HepG2 (cell line): ENCODE measurements around the gene ATP11A. TPM values are rescaled to one million over a fixed set of nuclear protein-coding genes. Genes with fewer than 3 reads are reported as not detected.

Experiments
- ARNT ChIP-seq: fragments of 450-650 bp; IDR thresholded peaks from 2 replicates; pipeline ENCODE4 v1.6.1; 2017
- ASH2L ChIP-seq: fragments of 300-600, 200-600 bp; sonication (generic); IDR thresholded peaks from 2 replicates; pipeline ENCODE4 v1.7.0; 2017; ENCODE audit warnings: low read depth, mild to moderate bottlenecking, moderate library complexity, mixed read lengths, low read length; ENCODE audit not compliant: insufficient read length
- ETV5 ChIP-seq: IDR thresholded peaks from 2 replicates; pipeline ENCODE4 v1.6.1; 2018; ENCODE audit warnings: missing biosample characterization, missing genetic modification reagents, inconsistent platforms, borderline replicate concordance
- IRF2 ChIP-seq: IDR thresholded peaks from 2 replicates; pipeline ENCODE4 v1.6.1; 2018; ENCODE audit warnings: missing genetic modification reagents, missing compliant biosample characterization
- KDM4B ChIP-seq: sonication (generic); formaldehyde crosslinking; IDR thresholded peaks from 2 replicates; pipeline ENCODE4 v1.4.0; 2020; ENCODE audit warnings: missing genetic modification reagents
- PRPF4 ChIP-seq: fragments of 200-400 bp; formaldehyde crosslinking; IDR thresholded peaks from 2 replicates; pipeline ENCODE4 v1.6.1; 2016; ENCODE audit warnings: low read length, low read depth; ENCODE audit not compliant: poor library complexity, severe bottlenecking
- SOX13 ChIP-seq, 3 experiments: fragments of 450-650 bp in 1 of 3; sonication (generic) in 1 of 3; formaldehyde crosslinking in 1 of 3; IDR thresholded peaks in 2 of 3; conservative IDR thresholded peaks in 1 of 3; 2 replicates each; pipeline versions ENCODE4 v1.5.0 to v1.6.1; 2016 to 2020; ENCODE audit warnings: antibody characterized with exemption in 1 of 3, mild to moderate bottlenecking in 1 of 3, missing compliant biosample characterization in 1 of 3, missing genetic modification reagents in 1 of 3, moderate library complexity in 1 of 3
- SP4 ChIP-seq: sonication (generic); formaldehyde crosslinking; IDR thresholded peaks from 2 replicates; pipeline ENCODE4 v1.8.1; 2023; ENCODE audit warnings: mild to moderate bottlenecking, missing genetic modification reagents
- ZFP62 ChIP-seq: sonication (generic); formaldehyde crosslinking; IDR thresholded peaks from 2 replicates; pipeline ENCODE4 v1.4.0; 2020; ENCODE audit warnings: missing genetic modification reagents
- ZNF124 ChIP-seq: sonication (generic); formaldehyde crosslinking; IDR thresholded peaks from 2 replicates; pipeline ENCODE4 v1.4.0; 2020; ENCODE audit warnings: missing genetic modification reagents
- ZNF225 ChIP-seq: sonication (generic); formaldehyde crosslinking; IDR thresholded peaks from 2 replicates; pipeline ENCODE4 v1.4.0; 2020; ENCODE audit warnings: mild to moderate bottlenecking, missing genetic modification reagents
- ZNF30 ChIP-seq: sonication (generic); formaldehyde crosslinking; IDR thresholded peaks from 2 replicates; pipeline ENCODE4 v1.5.0; 2020; ENCODE audit warnings: mild to moderate bottlenecking, missing genetic modification reagents
- ZNF318 ChIP-seq: sonication (generic); formaldehyde crosslinking; IDR thresholded peaks from 2 replicates; pipeline ENCODE4 v1.4.0; 2020; ENCODE audit warnings: mild to moderate bottlenecking, missing genetic modification reagents
- ZNF343 ChIP-seq: sonication (generic); formaldehyde crosslinking; IDR thresholded peaks from 2 replicates; pipeline ENCODE4 v1.4.0; 2020; ENCODE audit warnings: mild to moderate bottlenecking, missing genetic modification reagents
- ZNF350 ChIP-seq: sonication (generic); formaldehyde crosslinking; IDR thresholded peaks from 2 replicates; pipeline ENCODE4 v1.4.0; 2020; ENCODE audit warnings: mild to moderate bottlenecking, low read depth, missing genetic modification reagents, borderline replicate concordance
- ZNF501 ChIP-seq: sonication (generic); formaldehyde crosslinking; IDR thresholded peaks from 2 replicates; pipeline ENCODE4 v1.5.1; 2020; ENCODE audit warnings: mild to moderate bottlenecking, moderate library complexity, missing genetic modification reagents
- ZNF557 ChIP-seq: sonication (generic); formaldehyde crosslinking; IDR thresholded peaks from 2 replicates; pipeline ENCODE4 v1.4.0; 2020; ENCODE audit warnings: missing genetic modification reagents
- ZNF589 ChIP-seq: sonication (generic); formaldehyde crosslinking; conservative IDR thresholded peaks from 2 replicates; pipeline ENCODE4 v1.8.0; 2022; ENCODE audit warnings: mild to moderate bottlenecking, moderate library complexity, missing genetic modification reagents
- polyA plus RNA-seq, 8 experiments: library from polyadenylated mRNA; depleted of rRNA in 3 of 8; stranded (reverse) in 7 of 8; unstranded in 1 of 8; fragments of >200 nt; fragmentation: Illumina TruSeq in 4 of 8; extraction: Trizol in 4 of 8; gene quantifications; 2 replicates each; pipeline versions ENCODE4 v1.2.1 to v1.2.3, GENCODE V29; 2011 to 2016; ENCODE audit warnings: low read depth in 4 of 8, missing spikeins in 1 of 8, mixed read lengths in 1 of 8; ENCODE audit not compliant: insufficient read depth in 1 of 8
- total RNA-seq, 5 experiments: library from RNA; depleted of rRNA; stranded (reverse); fragments of >200 nt; fragmentation: Illumina TruSeq; extraction: Trizol; gene quantifications; 2 replicates each; pipeline ENCODE4 v1.2.3, GENCODE V29; 2016; ENCODE audit warnings: low read depth in 1 of 5
- TF ChIP-seq, protein P1 (sequence below): sonication (generic); formaldehyde crosslinking; IDR thresholded peaks from 2 replicates; pipeline ENCODE4 v1.4.0; 2020; ENCODE audit warnings: mild to moderate bottlenecking, low read depth, missing genetic modification reagents

The ATP11A gene
- total and polyA plus RNA-seq, 2 of the 13 experiments (the other 11 are each of a cell fraction or from before 2014, with no cell fraction given), result 18.4 to 20.1 TPM

DNA sequence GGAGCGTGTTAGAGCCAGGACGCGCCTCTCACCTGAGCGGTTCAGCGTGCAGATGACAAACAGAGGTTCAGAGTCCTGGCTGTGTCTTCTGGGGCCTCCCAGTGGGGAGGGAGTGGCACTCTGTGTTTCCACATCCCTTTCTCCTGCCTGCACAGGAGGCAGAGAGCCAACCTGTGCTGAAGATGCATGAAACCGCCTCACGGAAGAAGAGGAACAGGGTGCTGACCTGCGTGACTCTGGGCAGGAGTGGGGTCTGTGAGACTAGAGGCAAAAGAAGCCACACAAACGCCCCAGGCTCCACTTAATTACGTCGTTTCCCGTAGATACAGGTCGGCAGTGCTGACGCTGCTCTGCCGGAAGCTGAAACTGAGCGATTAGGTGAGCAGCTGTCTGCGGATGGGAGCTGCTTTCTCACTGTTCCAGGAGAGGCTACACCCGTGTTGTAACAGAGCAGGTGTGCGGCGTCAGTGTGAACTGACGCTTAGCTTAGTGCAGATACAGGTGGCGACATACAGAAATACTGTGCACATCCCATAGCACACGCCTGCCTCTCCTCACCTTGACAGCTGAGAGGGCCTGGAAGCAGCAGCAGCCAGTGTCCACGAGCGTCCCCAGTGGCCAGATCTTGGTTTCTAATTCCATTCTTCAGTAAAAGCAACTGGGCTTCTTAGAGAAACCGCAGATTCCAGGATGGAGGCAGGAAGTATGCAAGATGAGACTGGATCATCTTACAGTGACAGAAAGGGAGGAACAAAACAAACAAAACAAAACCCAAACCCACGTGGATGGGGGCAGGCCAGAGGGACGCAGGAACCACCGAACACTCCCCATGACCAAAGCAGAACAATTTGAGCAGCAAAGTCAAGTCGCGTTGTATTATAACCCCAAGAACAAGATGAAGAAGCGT lies 241.4 kb downstream of the ATP11A start (continued):
- no peak for TF ChIP-seq ARNT
- no peak for TF ChIP-seq ZNF589
- TF ChIP-seq PRPF4, result no peak
- TF ChIP-seq, protein P1, sequence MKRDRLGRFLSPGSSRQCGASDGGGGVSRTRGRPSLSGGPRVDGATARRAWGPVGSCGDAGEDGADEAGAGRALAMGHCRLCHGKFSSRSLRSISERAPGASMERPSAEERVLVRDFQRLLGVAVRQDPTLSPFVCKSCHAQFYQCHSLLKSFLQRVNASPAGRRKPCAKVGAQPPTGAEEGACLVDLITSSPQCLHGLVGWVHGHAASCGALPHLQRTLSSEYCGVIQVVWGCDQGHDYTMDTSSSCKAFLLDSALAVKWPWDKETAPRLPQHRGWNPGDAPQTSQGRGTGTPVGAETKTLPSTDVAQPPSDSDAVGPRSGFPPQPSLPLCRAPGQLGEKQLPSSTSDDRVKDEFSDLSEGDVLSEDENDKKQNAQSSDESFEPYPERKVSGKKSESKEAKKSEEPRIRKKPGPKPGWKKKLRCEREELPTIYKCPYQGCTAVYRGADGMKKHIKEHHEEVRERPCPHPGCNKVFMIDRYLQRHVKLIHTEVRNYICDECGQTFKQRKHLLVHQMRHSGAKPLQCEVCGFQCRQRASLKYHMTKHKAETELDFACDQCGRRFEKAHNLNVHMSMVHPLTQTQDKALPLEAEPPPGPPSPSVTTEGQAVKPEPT (CRISPR knock-in tag), result peak; percentile 75; the same call in 1 of the 2 replicates
- no peak for TF ChIP-seq KDM4B
- TF ChIP-seq ETV5 (CRISPR knock-in tag), result peak; percentile 10; the same call in 1 of the 2 replicates
- TF ChIP-seq ZNF124, result no peak
- peak; percentile 55; the same call in 1 of the 2 replicates for TF ChIP-seq SP4 (CRISPR knock-in tag)
- peak; percentile 28; the same call in 1 of the 2 replicates for TF ChIP-seq ZNF225 (CRISPR knock-in tag)
- TF ChIP-seq ZNF350 (CRISPR knock-in tag), result no peak; the same call in 1 of the 2 replicates
- TF ChIP-seq ZFP62 (CRISPR knock-in tag), result no peak
- TF ChIP-seq IRF2, result no peak
- peak; percentile 20 for TF ChIP-seq ASH2L
- TF ChIP-seq SOX13 (IDR thresholded peaks at IDR 0.05), result no peak
- peak in 1 of 2 experiments; percentile 44; a peak in 1 of 4 replicates for TF ChIP-seq SOX13 (CRISPR knock-in tag; conservative IDR thresholded peaks at IDR 0.05 in 1 of 2, IDR thresholded peaks at IDR 0.05 in 1 of 2)
- no peak for TF ChIP-seq ZNF343 (CRISPR knock-in tag)
- TF ChIP-seq ZNF557 (CRISPR knock-in tag), result no peak
- TF ChIP-seq ZNF318 (CRISPR knock-in tag), result no peak
- TF ChIP-seq ZNF501 (CRISPR knock-in tag), result peak; percentile 83; the same call in 1 of the 2 replicates
- no peak for TF ChIP-seq ZNF30 (CRISPR knock-in tag)
